ENCODE results near the gene TM9SF2. TPM values are rescaled to one million over a fixed set of nuclear protein-coding genes. Genes with fewer than 3 reads are reported as not detected.

The TM9SF2 gene
- total and polyA plus RNA-seq, 2 of the 4 experiments (the other 2 are of a cell fraction): 46.1 to 85.5 TPM

DNA sequence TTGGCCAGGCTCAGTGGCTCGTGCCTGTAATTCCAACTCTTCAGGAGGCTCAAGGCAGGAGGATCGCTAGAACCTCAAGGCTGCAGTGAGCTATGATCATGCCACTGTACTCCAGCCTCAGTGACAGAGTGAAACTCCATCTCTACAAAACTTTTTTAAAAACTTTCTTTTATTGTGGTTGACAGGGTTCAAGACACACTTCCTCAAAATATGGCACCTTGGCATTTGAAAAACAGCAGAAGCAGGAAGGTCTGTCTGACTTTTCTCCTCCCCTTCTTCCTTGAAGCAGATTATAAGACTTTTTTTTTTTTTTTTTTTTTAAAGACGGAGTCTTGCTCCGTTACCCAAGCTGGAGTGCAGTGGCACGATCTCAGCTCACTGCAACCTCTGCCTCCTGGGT is 100.3 kb downstream of the TM9SF2 start:
- Histone ChIP-seq H2BK20ac (ENCODE audit: low read depth, low read length) (no peak overlapping the region), H3K4me2 (ENCODE audit: low read depth, low read length) (no peak overlapping the region), H3K36me3 (ENCODE audit: control insufficient read depth, insufficient read depth, low read length) (no peaks in the 10 kb centered on the region), H2AK9ac (replicated peaks; ENCODE audit: low read depth, low read length, poor library complexity) (no peak overlapping the region), H3K9ac (ENCODE audit: low read depth, low read length) (no peak overlapping the region), H3K56ac (ENCODE audit: extremely low read depth, insufficient read depth, low read length) (no peak overlapping the region), H2AFZ (replicated peaks; ENCODE audit: low read length, poor library complexity) (no peak overlapping the region), H2AK5ac (ENCODE audit: low read depth, low read length) (no peak overlapping the region), H3K79me1 (ENCODE audit: low read depth in 1 of 2, low read length in 2 of 2) (no peaks in the 10 kb centered on the region), H3K18ac (ENCODE audit: low read depth, low read length) (no peak overlapping the region), H3K4ac (ENCODE audit: low read depth, low read length) (no peak overlapping the region), H3K4me3 (ENCODE audit: insufficient read depth, low read depth, low read length) (no peak overlapping the region), H3K9me1 (ENCODE audit: insufficient read depth, low read length) (no peaks in the 10 kb centered on the region), H3K27me3 (ENCODE audit: control insufficient read depth, insufficient read depth, low read length) (peaks cover 16% of the 10 kb centered on the region), H3K4me1 (ENCODE audit: control insufficient read depth, insufficient read depth, low read length) (no peaks in the 10 kb centered on the region; the same call in 1 of the 2 replicates), H3K14ac (replicated peaks; ENCODE audit: low read depth, low read length) (no peak overlapping the region), H2BK5ac (ENCODE audit: low read depth, low read length, poor library complexity, severe bottlenecking) (no peak overlapping the region), H4K91ac (ENCODE audit: insufficient read depth, low read depth, low read length) (no peak overlapping the region), H4K8ac (ENCODE audit: low read depth in 2 of 2, low read length in 2 of 2) (no peak overlapping the region), H3K27ac (ENCODE audit: insufficient read depth, low read length) (no peak overlapping the region), H4K20me1 (ENCODE audit: insufficient read depth, low read length) (no peaks in the 10 kb centered on the region), H2BK120ac (ENCODE audit: low read depth, low read length) (no peak overlapping the region), H3K9me3 (ENCODE audit: control insufficient read depth, insufficient read depth, low read length) (no peaks in the 10 kb centered on the region), H3K23ac (ENCODE audit: low read depth, low read length) (no peak overlapping the region), H2BK15ac (ENCODE audit: low read depth, low read length) (no peak overlapping the region), H4K5ac (ENCODE audit: low read depth, low read length) (no peak overlapping the region)
- intact Hi-C loops (cut with micrococcal nuclease): no loop called here
- in situ Hi-C loops (cut with MboI; ENCODE audit: low sequenced_read_pairs): no loop called here
- no CpG with 5 or more reads among the region's 5 CpGs for WGBS, 2 experiments (ENCODE audit: extremely low coverage in 2 of 2, insufficient read length in 1 of 2)
- dilution Hi-C loops (cut with HindIII; ENCODE audit: low sequenced_read_pairs, unreplicated experiment): no loop called here
- BruUV-seq (replicated peaks): no TSS peak
- ATAC-seq (ENCODE audit: low read depth): no peak
- no peak for DNase-seq
- ChIA-PET POLR2A (ENCODE audit: unreplicated experiment) (no interaction called here), CTCF (no interaction called here)
- TF ChIP-seq RFX5 (IDR thresholded peaks at IDR 0.05; ENCODE audit: low read depth, low read length): no peak
- TF ChIP-seq CEBPB (IDR thresholded peaks at IDR 0.05; ENCODE audit: low read depth, low read length): no peak
- no peak for TF ChIP-seq MAFK (IDR thresholded peaks at IDR 0.05; ENCODE audit: low read depth, low read length)
- no peak for TF ChIP-seq CHD1 (IDR thresholded peaks at IDR 0.05; ENCODE audit: low read depth, low read length)
- no peak for TF ChIP-seq RCOR1 (IDR thresholded peaks at IDR 0.05; ENCODE audit: insufficient replicate concordance, low read length)
- TF ChIP-seq MXI1 (IDR thresholded peaks at IDR 0.05; ENCODE audit: borderline replicate concordance, low read depth, low read length): no peak
- no peak for TF ChIP-seq SMC3 (IDR thresholded peaks at IDR 0.05; ENCODE audit: low read depth, low read length)
- no peak for TF ChIP-seq NFE2L2 (IDR thresholded peaks at IDR 0.05; ENCODE audit: low read depth, low read length)
- no peak for TF ChIP-seq POLR2A (IDR thresholded peaks at IDR 0.05; ENCODE audit: low read depth, low read length)
- TF ChIP-seq, protein P1, sequence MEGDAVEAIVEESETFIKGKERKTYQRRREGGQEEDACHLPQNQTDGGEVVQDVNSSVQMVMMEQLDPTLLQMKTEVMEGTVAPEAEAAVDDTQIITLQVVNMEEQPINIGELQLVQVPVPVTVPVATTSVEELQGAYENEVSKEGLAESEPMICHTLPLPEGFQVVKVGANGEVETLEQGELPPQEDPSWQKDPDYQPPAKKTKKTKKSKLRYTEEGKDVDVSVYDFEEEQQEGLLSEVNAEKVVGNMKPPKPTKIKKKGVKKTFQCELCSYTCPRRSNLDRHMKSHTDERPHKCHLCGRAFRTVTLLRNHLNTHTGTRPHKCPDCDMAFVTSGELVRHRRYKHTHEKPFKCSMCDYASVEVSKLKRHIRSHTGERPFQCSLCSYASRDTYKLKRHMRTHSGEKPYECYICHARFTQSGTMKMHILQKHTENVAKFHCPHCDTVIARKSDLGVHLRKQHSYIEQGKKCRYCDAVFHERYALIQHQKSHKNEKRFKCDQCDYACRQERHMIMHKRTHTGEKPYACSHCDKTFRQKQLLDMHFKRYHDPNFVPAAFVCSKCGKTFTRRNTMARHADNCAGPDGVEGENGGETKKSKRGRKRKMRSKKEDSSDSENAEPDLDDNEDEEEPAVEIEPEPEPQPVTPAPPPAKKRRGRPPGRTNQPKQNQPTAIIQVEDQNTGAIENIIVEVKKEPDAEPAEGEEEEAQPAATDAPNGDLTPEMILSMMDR (conservative IDR thresholded peaks at IDR 0.05; ENCODE audit: low read depth, low read length): no peak
- TF ChIP-seq FOS (IDR thresholded peaks at IDR 0.05; ENCODE audit: low read depth, low read length): no peak
- TF ChIP-seq, protein P2, sequence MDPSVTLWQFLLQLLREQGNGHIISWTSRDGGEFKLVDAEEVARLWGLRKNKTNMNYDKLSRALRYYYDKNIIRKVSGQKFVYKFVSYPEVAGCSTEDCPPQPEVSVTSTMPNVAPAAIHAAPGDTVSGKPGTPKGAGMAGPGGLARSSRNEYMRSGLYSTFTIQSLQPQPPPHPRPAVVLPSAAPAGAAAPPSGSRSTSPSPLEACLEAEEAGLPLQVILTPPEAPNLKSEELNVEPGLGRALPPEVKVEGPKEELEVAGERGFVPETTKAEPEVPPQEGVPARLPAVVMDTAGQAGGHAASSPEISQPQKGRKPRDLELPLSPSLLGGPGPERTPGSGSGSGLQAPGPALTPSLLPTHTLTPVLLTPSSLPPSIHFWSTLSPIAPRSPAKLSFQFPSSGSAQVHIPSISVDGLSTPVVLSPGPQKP (IDR thresholded peaks at IDR 0.05; ENCODE audit: borderline replicate concordance, low read depth, low read length): no peak
- no peak for TF ChIP-seq BHLHE40 (IDR thresholded peaks at IDR 0.05; ENCODE audit: low read depth, low read length)
- TF ChIP-seq MAZ (IDR thresholded peaks at IDR 0.05; ENCODE audit: borderline replicate concordance, low read depth, low read length): no peak
